HepG2 (cell line): ENCODE data around the gene CD101. TPM values are rescaled to one million over a fixed set of nuclear protein-coding genes. Genes with fewer than 3 reads are reported as not detected.

Source experiments
- IRX3 ChIP-seq: sonication (generic); formaldehyde crosslinking; IDR thresholded peaks from 2 replicates; pipeline ENCODE4 v1.8.1; 2023; ENCODE audit warnings: mild to moderate bottlenecking, low read depth, missing genetic modification reagents, borderline replicate concordance
- JUND ChIP-seq: sonication (generic); formaldehyde crosslinking; IDR thresholded peaks from 2 replicates; pipeline ENCODE4 v1.8.0; 2022; ENCODE audit warnings: mild to moderate bottlenecking, missing genetic modification reagents
- KLF9 ChIP-seq: IDR thresholded peaks from 2 replicates; pipeline ENCODE4 v1.6.1; 2016; ENCODE audit warnings: low read depth
- MEIS1 ChIP-seq: sonication (generic); formaldehyde crosslinking; IDR thresholded peaks from 2 replicates; pipeline ENCODE4 v1.9.0; 2021; ENCODE audit warnings: mild to moderate bottlenecking, missing genetic modification reagents, moderate library complexity, borderline replicate concordance
- SNAI1 ChIP-seq: sonication (generic); formaldehyde crosslinking; IDR thresholded peaks from 2 replicates; pipeline ENCODE4 v1.5.0; 2020; ENCODE audit warnings: mild to moderate bottlenecking, missing genetic modification reagents, borderline replicate concordance
- TFDP1 ChIP-seq: IDR thresholded peaks from 2 replicates; pipeline ENCODE4 v1.6.1; 2016; ENCODE audit warnings: missing compliant biosample characterization, missing genetic modification reagents, borderline replicate concordance
- THYN1 ChIP-seq: sonication (generic); formaldehyde crosslinking; IDR thresholded peaks from 2 replicates; pipeline ENCODE4 v1.8.1; 2023; ENCODE audit warnings: low read depth, mild to moderate bottlenecking, moderate library complexity, missing genetic modification reagents, borderline replicate concordance
- TP53 ChIP-seq: sonication (generic); formaldehyde crosslinking; conservative IDR thresholded peaks from 2 replicates; pipeline ENCODE4 v1.4.0; 2020; ENCODE audit warnings: missing genetic modification reagents
- ZBTB1 ChIP-seq: sonication (generic); formaldehyde crosslinking; IDR thresholded peaks from 2 replicates; pipeline ENCODE4 v1.4.0; 2020; ENCODE audit warnings: missing genetic modification reagents, borderline replicate concordance
- ZKSCAN5 ChIP-seq: sonication (generic); formaldehyde crosslinking; IDR thresholded peaks from 2 replicates; pipeline ENCODE4 v1.5.1; 2020; ENCODE audit warnings: mild to moderate bottlenecking, missing genetic modification reagents
- ZNF337 ChIP-seq: sonication (generic); formaldehyde crosslinking; IDR thresholded peaks from 2 replicates; pipeline ENCODE4 v1.5.1; 2020; ENCODE audit warnings: missing genetic modification reagents, low read depth, mild to moderate bottlenecking, borderline replicate concordance
- ZNF569 ChIP-seq: sonication (generic); formaldehyde crosslinking; IDR thresholded peaks from 2 replicates; pipeline ENCODE4 v1.5.0; 2020; ENCODE audit warnings: mild to moderate bottlenecking, missing genetic modification reagents, moderate library complexity, borderline replicate concordance
- polyA plus RNA-seq, 8 experiments: library from polyadenylated mRNA; depleted of rRNA in 3 of 8; stranded (reverse) in 7 of 8; unstranded in 1 of 8; fragments of >200 nt; fragmentation: Illumina TruSeq in 4 of 8; extraction: Trizol in 4 of 8; gene quantifications; 2 replicates each; pipeline versions ENCODE4 v1.2.1 to v1.2.3, GENCODE V29; 2011 to 2016; ENCODE audit warnings: low read depth in 4 of 8, missing spikeins in 1 of 8, mixed read lengths in 1 of 8; ENCODE audit not compliant: insufficient read depth in 1 of 8
- total RNA-seq, 5 experiments: library from RNA; depleted of rRNA; stranded (reverse); fragments of >200 nt; fragmentation: Illumina TruSeq; extraction: Trizol; gene quantifications; 2 replicates each; pipeline ENCODE4 v1.2.3, GENCODE V29; 2016; ENCODE audit warnings: low read depth in 1 of 5
- TF ChIP-seq, protein P1 (sequence below), 2 experiments: sonication (generic) in 1 of 2; formaldehyde crosslinking in 1 of 2; IDR thresholded peaks; 2 replicates each; pipeline versions ENCODE4 v1.5.1 to v1.6.1; 2011 to 2020; ENCODE audit warnings: borderline replicate concordance in 1 of 2, low read depth in 1 of 2, low read length in 1 of 2, mild to moderate bottlenecking in 1 of 2, missing genetic modification reagents in 1 of 2, moderate library complexity in 1 of 2
- TF ChIP-seq, protein P2 (sequence below): sonication (generic); formaldehyde crosslinking; conservative IDR thresholded peaks from 2 replicates; pipeline ENCODE4 v1.8.0; 2022; ENCODE audit warnings: low read depth, missing genetic modification reagents
- TF ChIP-seq, protein P3 (sequence below): sonication (generic); formaldehyde crosslinking; conservative IDR thresholded peaks from 2 replicates; pipeline ENCODE4 v1.8.0; 2022; ENCODE audit warnings: mild to moderate bottlenecking, moderate library complexity, missing genetic modification reagents

Gene CD101
- total and polyA plus RNA-seq, 2 of the 13 experiments (the other 11 are each of a cell fraction or from before 2014, with no cell fraction given), result 0.05 to 0.09 TPM

- TF ChIP-seq ZKSCAN5 (CRISPR knock-in tag), result no peak
- TF ChIP-seq, protein P1, sequence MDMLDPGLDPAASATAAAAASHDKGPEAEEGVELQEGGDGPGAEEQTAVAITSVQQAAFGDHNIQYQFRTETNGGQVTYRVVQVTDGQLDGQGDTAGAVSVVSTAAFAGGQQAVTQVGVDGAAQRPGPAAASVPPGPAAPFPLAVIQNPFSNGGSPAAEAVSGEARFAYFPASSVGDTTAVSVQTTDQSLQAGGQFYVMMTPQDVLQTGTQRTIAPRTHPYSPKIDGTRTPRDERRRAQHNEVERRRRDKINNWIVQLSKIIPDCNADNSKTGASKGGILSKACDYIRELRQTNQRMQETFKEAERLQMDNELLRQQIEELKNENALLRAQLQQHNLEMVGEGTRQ (IDR thresholded peaks at IDR 0.05; ENCODE audit: low read depth, low read length), result no peak
- TF ChIP-seq, protein P1 (CRISPR knock-in tag; IDR thresholded peaks at IDR 0.05; ENCODE audit: borderline replicate concordance), result no peak
- no peak for TF ChIP-seq ZNF337 (CRISPR knock-in tag)
- no peak for TF ChIP-seq TFDP1 (CRISPR knock-in tag)
- TF ChIP-seq ZNF569, result no peak
- TF ChIP-seq JUND, result no peak
- no peak for TF ChIP-seq SNAI1
- no peak for TF ChIP-seq MEIS1 (CRISPR knock-in tag)
- TF ChIP-seq IRX3 (CRISPR knock-in tag), result no peak
- no peak for TF ChIP-seq KLF9
- TF ChIP-seq, protein P2, sequence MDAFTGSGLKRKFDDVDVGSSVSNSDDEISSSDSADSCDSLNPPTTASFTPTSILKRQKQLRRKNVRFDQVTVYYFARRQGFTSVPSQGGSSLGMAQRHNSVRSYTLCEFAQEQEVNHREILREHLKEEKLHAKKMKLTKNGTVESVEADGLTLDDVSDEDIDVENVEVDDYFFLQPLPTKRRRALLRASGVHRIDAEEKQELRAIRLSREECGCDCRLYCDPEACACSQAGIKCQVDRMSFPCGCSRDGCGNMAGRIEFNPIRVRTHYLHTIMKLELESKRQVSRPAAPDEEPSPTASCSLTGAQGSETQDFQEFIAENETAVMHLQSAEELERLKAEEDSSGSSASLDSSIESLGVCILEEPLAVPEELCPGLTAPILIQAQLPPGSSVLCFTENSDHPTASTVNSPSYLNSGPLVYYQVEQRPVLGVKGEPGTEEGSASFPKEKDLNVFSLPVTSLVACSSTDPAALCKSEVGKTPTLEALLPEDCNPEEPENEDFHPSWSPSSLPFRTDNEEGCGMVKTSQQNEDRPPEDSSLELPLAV (CRISPR knock-in tag), result no peak
- TF ChIP-seq, protein P3, sequence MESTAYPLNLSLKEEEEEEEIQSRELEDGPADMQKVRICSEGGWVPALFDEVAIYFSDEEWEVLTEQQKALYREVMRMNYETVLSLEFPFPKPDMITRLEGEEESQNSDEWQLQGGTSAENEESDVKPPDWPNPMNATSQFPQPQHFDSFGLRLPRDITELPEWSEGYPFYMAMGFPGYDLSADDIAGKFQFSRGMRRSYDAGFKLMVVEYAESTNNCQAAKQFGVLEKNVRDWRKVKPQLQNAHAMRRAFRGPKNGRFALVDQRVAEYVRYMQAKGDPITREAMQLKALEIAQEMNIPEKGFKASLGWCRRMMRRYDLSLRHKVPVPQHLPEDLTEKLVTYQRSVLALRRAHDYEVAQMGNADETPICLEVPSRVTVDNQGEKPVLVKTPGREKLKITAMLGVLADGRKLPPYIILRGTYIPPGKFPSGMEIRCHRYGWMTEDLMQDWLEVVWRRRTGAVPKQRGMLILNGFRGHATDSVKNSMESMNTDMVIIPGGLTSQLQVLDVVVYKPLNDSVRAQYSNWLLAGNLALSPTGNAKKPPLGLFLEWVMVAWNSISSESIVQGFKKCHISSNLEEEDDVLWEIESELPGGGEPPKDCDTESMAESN (CRISPR knock-in tag), result no peak
- no peak for TF ChIP-seq THYN1 (CRISPR knock-in tag)
- no peak for TF ChIP-seq ZBTB1 (CRISPR knock-in tag)
- TF ChIP-seq TP53 (CRISPR knock-in tag), result no peak
Observed at GRCh38 chr1:116982319-116983004, 19.1 kb upstream of the CD101 start (continued).
